GM23338 (cell line): Measurements from ENCODE around the gene TMC1. TPM values are rescaled to one million over a fixed set of nuclear protein-coding genes. Genes with fewer than 3 reads are reported as not detected.

Experiments used
- ATAC-seq: fragments of 200-7000 bp; cut with Tn5 transposase; 3 replicates; pipeline ENCODE4 v1.9.1; 2020
- DNase-seq: peaks from one replicate; pipeline ENCODE4 v3.0.0-alpha.2; 2015; ENCODE audit warnings: low spot score
- H2AFZ ChIP-seq: fragments of 200-600 bp; sonication (generic); 2 replicates; pipeline ENCODE4 v1.8.0; 2016; ENCODE audit warnings: antibody characterized with exemption, mild to moderate bottlenecking, moderate library complexity
- H3F3A ChIP-seq: fragments of 200-600 bp; sonication (generic); replicated peaks from 2 replicates; pipeline ENCODE4 v1.8.0; 2017; ENCODE audit warnings: antibody characterized with exemption, mixed run types, low read depth
- H3K27ac ChIP-seq: fragments of 200-600 bp; sonication (generic); 2 replicates; pipeline ENCODE4 v1.6.1; 2016; ENCODE audit warnings: low read depth
- H3K27me3 ChIP-seq: fragments of 200-600 bp; sonication (generic); 2 replicates; pipeline ENCODE4 v1.8.0; 2016; ENCODE audit warnings: mild to moderate bottlenecking, mixed run types, moderate library complexity; ENCODE audit not compliant: insufficient read depth
- H3K36me3 ChIP-seq: fragments of 200-600 bp; sonication (generic); 2 replicates; pipeline ENCODE4 v1.8.0; 2016; ENCODE audit warnings: mild to moderate bottlenecking; ENCODE audit not compliant: insufficient read depth
- H3K4me1 ChIP-seq: fragments of 200-600 bp; sonication (generic); 2 replicates; pipeline ENCODE4 v1.8.0; 2016; ENCODE audit warnings: mild to moderate bottlenecking, moderate library complexity; ENCODE audit not compliant: insufficient read depth
- H3K4me2 ChIP-seq: fragments of 200-600 bp; sonication (generic); 2 replicates; pipeline ENCODE4 v1.7.1; 2017; ENCODE audit warnings: mixed run types
- H3K4me3 ChIP-seq: fragments of 200-600 bp; sonication (generic); 2 replicates; pipeline ENCODE4 v1.6.1; 2016; ENCODE audit warnings: mixed run types
- H3K79me2 ChIP-seq: fragments of 200-600 bp; sonication (generic); replicated peaks from 2 replicates; pipeline ENCODE4 v1.8.0; 2017; ENCODE audit warnings: mild to moderate bottlenecking; ENCODE audit not compliant: insufficient read depth
- H3K9me2 ChIP-seq: fragments of 200-600 bp; sonication (generic); 2 replicates; pipeline ENCODE4 v1.8.0; 2017; ENCODE audit not compliant: insufficient read depth
- H4K20me1 ChIP-seq: fragments of 200-600 bp; sonication (generic); replicated peaks from 2 replicates; pipeline ENCODE4 v1.8.0; 2017; ENCODE audit warnings: mild to moderate bottlenecking; ENCODE audit not compliant: insufficient read depth
- H3K27ac Mint-ChIP-seq: 2 replicates; pipeline ENCODE4 v1.8.0; 2020; ENCODE audit warnings: inconsistent platforms, mild to moderate bottlenecking, moderate library complexity, mixed read lengths
- H3K27me3 Mint-ChIP-seq: 3 replicates; pipeline ENCODE4 v1.8.0; 2022; ENCODE audit warnings: low read depth, mild to moderate bottlenecking, moderate library complexity, mixed read lengths, inconsistent platforms; ENCODE audit not compliant: insufficient read depth, poor library complexity
- H3K36me3 Mint-ChIP-seq: 3 replicates; pipeline ENCODE4 v1.8.0; 2021; ENCODE audit warnings: low read depth, mild to moderate bottlenecking, inconsistent platforms, moderate library complexity, mixed read lengths
- H3K4me1 Mint-ChIP-seq: 3 replicates; pipeline ENCODE4 v1.8.0; 2020; ENCODE audit warnings: mild to moderate bottlenecking, inconsistent platforms, mixed read lengths
- H3K4me3 Mint-ChIP-seq: 3 replicates; pipeline ENCODE4 v1.8.0; 2021; ENCODE audit warnings: moderate library complexity, mild to moderate bottlenecking, inconsistent platforms, mixed read lengths
- H3K9me3 Mint-ChIP-seq: 3 replicates; pipeline ENCODE4 v1.8.0; 2020; ENCODE audit warnings: moderate library complexity, mild to moderate bottlenecking, inconsistent platforms, mixed read lengths
- CREB1 ChIP-seq: fragments of 250-450 bp; sonication (Bioruptor Pico); IDR thresholded peaks from 2 replicates; pipeline ENCODE4 v1.5.0; 2020; ENCODE audit warnings: low read depth, mild to moderate bottlenecking, moderate library complexity
- EZH2phosphoT487 ChIP-seq: fragments of 200-600 bp; sonication (generic); IDR thresholded peaks from one replicate; pipeline ENCODE4 v1.8.1; 2018; ENCODE audit warnings: antibody characterized with exemption; ENCODE audit not compliant: unreplicated experiment
- JUNB ChIP-seq: IDR thresholded peaks from one replicate; pipeline ENCODE4 v1.6.1; 2016; ENCODE audit warnings: antibody characterized with exemption; ENCODE audit not compliant: unreplicated experiment
- POLR2AphosphoS5 ChIP-seq: IDR thresholded peaks from 2 replicates; pipeline ENCODE4 v1.6.1; 2016; ENCODE audit warnings: antibody characterized with exemption, low read depth
- ZNF331 ChIP-seq: fragments of 250-450 bp; sonication (Bioruptor Pico); IDR thresholded peaks from 2 replicates; pipeline ENCODE4 v1.5.0; 2020; ENCODE audit warnings: low read depth, mild to moderate bottlenecking, moderate library complexity
- polyA plus RNA-seq: library from polyadenylated mRNA; unstranded; fragments of >200 nt; fragmentation: Nextera tagmentation; extraction: Ambion mirVana; gene quantifications from 2 replicates; pipeline ENCODE4 v1.2.1, GENCODE V29; 2016
- total RNA-seq: library from RNA; depleted of rRNA; stranded (reverse); fragments of >200 nt; shearing (Covaris generic); gene quantifications from 2 replicates; pipeline ENCODE4 v1.2.3, GENCODE V29; 2014
- TF ChIP-seq, protein P1 (sequence below): IDR thresholded peaks from one replicate; pipeline ENCODE4 v1.6.1; 2018; ENCODE audit warnings: antibody characterized with exemption; ENCODE audit not compliant: unreplicated experiment
- TF ChIP-seq, protein P2 (sequence below): IDR thresholded peaks from 2 replicates; pipeline ENCODE4 v1.6.1; 2016; ENCODE audit warnings: antibody characterized with exemption
- TF ChIP-seq, protein P3 (sequence below): fragments of 250-450 bp; sonication (Bioruptor Pico); IDR thresholded peaks from 2 replicates; pipeline ENCODE4 v1.5.0; 2020; ENCODE audit warnings: mild to moderate bottlenecking, moderate library complexity

TMC1 gene
- total and polyA plus RNA-seq, 2 experiments from 2014 or later = 0.61 to 1.2 TPM

DNA sequence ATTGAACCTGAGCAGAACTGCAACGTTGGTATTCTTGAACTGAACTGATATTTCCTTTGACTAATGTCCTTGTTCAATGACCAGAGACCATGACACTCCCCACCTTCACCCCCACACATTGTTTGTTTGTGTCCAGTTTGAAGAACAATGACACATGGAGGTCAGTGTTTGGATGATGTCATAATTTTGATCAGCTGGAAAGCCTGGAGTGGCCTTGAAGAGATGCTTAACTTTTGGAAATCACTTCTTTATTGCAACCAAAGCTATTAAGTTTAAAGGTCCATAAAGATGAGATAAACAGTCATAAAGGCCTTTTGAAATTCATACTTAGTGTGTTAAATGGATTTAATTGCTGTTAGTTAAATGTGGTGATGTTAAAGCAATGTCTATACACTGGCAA is 92.7 kb downstream of the TMC1 start (continued):
- TF ChIP-seq, protein P1, sequence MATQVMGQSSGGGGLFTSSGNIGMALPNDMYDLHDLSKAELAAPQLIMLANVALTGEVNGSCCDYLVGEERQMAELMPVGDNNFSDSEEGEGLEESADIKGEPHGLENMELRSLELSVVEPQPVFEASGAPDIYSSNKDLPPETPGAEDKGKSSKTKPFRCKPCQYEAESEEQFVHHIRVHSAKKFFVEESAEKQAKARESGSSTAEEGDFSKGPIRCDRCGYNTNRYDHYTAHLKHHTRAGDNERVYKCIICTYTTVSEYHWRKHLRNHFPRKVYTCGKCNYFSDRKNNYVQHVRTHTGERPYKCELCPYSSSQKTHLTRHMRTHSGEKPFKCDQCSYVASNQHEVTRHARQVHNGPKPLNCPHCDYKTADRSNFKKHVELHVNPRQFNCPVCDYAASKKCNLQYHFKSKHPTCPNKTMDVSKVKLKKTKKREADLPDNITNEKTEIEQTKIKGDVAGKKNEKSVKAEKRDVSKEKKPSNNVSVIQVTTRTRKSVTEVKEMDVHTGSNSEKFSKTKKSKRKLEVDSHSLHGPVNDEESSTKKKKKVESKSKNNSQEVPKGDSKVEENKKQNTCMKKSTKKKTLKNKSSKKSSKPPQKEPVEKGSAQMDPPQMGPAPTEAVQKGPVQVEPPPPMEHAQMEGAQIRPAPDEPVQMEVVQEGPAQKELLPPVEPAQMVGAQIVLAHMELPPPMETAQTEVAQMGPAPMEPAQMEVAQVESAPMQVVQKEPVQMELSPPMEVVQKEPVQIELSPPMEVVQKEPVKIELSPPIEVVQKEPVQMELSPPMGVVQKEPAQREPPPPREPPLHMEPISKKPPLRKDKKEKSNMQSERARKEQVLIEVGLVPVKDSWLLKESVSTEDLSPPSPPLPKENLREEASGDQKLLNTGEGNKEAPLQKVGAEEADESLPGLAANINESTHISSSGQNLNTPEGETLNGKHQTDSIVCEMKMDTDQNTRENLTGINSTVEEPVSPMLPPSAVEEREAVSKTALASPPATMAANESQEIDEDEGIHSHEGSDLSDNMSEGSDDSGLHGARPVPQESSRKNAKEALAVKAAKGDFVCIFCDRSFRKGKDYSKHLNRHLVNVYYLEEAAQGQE = no peak
- TF ChIP-seq EZH2phosphoT487 = no peak
- TF ChIP-seq, protein P2, sequence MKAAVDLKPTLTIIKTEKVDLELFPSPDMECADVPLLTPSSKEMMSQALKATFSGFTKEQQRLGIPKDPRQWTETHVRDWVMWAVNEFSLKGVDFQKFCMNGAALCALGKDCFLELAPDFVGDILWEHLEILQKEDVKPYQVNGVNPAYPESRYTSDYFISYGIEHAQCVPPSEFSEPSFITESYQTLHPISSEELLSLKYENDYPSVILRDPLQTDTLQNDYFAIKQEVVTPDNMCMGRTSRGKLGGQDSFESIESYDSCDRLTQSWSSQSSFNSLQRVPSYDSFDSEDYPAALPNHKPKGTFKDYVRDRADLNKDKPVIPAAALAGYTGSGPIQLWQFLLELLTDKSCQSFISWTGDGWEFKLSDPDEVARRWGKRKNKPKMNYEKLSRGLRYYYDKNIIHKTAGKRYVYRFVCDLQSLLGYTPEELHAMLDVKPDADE = no peak
- no peak for TF ChIP-seq JUNB
- no peak for TF ChIP-seq POLR2AphosphoS5
- TF ChIP-seq CREB1 = no peak

DNA sequence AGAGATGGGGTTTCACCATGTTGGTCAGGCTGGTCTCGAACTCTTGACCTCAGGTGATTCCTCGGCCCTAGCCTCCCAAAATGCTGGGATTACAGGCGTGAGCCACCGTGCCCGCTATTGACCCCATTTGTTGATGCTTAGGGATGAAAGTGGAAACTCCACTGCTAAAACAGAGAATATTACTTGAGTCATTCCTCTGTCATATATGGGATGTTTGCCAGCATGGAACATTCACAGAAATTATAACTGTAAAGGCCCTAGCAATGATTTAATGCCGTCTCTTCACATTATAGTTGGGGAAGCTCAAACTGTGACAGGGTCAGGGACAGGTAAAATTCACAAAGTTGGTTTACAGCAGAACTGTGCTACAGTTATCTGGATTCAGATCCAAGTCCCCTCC is 94.5 kb downstream of the TMC1 start:
- no peak overlapping the region for H3K4me3 Mint-ChIP-seq
- DNase-seq (no peak), ATAC-seq (no peak)
- H4K20me1 ChIP-seq = no peaks in the 10 kb centered on the region
- no peaks in the 10 kb centered on the region for H3K79me2 ChIP-seq
- H3K4me3 ChIP-seq = no peak overlapping the region
- H3K36me3 Mint-ChIP-seq = no peaks in the 10 kb centered on the region
- no peaks in the 10 kb centered on the region; the same call in 2 of the 3 replicates for H3K4me1 Mint-ChIP-seq
- no peak overlapping the region for H3K27ac ChIP-seq
- H2AFZ ChIP-seq = peak overlapping the region; percentile 57; the same call in 1 of the 2 replicates
- H3K27me3 ChIP-seq = no peaks in the 10 kb centered on the region
- no peak overlapping the region for H3K4me2 ChIP-seq
- H3K36me3 ChIP-seq = no peaks in the 10 kb centered on the region
- no peaks in the 10 kb centered on the region for H3K9me3 Mint-ChIP-seq
- no peak overlapping the region for H3K27ac Mint-ChIP-seq
- peaks cover 5% of the 10 kb centered on the region; the same call in 1 of the 2 replicates for H3K9me2 ChIP-seq
- no peaks in the 10 kb centered on the region for H3K4me1 ChIP-seq
- H3F3A ChIP-seq = no peaks in the 10 kb centered on the region
- no peaks in the 10 kb centered on the region for H3K27me3 Mint-ChIP-seq
- TF ChIP-seq POLR2AphosphoS5 (no peak), ZNF331 (no peak), EZH2phosphoT487 (no peak), CREB1 (no peak), JUNB (no peak)
- TF ChIP-seq, protein P1 = no peak
- TF ChIP-seq, protein P3, sequence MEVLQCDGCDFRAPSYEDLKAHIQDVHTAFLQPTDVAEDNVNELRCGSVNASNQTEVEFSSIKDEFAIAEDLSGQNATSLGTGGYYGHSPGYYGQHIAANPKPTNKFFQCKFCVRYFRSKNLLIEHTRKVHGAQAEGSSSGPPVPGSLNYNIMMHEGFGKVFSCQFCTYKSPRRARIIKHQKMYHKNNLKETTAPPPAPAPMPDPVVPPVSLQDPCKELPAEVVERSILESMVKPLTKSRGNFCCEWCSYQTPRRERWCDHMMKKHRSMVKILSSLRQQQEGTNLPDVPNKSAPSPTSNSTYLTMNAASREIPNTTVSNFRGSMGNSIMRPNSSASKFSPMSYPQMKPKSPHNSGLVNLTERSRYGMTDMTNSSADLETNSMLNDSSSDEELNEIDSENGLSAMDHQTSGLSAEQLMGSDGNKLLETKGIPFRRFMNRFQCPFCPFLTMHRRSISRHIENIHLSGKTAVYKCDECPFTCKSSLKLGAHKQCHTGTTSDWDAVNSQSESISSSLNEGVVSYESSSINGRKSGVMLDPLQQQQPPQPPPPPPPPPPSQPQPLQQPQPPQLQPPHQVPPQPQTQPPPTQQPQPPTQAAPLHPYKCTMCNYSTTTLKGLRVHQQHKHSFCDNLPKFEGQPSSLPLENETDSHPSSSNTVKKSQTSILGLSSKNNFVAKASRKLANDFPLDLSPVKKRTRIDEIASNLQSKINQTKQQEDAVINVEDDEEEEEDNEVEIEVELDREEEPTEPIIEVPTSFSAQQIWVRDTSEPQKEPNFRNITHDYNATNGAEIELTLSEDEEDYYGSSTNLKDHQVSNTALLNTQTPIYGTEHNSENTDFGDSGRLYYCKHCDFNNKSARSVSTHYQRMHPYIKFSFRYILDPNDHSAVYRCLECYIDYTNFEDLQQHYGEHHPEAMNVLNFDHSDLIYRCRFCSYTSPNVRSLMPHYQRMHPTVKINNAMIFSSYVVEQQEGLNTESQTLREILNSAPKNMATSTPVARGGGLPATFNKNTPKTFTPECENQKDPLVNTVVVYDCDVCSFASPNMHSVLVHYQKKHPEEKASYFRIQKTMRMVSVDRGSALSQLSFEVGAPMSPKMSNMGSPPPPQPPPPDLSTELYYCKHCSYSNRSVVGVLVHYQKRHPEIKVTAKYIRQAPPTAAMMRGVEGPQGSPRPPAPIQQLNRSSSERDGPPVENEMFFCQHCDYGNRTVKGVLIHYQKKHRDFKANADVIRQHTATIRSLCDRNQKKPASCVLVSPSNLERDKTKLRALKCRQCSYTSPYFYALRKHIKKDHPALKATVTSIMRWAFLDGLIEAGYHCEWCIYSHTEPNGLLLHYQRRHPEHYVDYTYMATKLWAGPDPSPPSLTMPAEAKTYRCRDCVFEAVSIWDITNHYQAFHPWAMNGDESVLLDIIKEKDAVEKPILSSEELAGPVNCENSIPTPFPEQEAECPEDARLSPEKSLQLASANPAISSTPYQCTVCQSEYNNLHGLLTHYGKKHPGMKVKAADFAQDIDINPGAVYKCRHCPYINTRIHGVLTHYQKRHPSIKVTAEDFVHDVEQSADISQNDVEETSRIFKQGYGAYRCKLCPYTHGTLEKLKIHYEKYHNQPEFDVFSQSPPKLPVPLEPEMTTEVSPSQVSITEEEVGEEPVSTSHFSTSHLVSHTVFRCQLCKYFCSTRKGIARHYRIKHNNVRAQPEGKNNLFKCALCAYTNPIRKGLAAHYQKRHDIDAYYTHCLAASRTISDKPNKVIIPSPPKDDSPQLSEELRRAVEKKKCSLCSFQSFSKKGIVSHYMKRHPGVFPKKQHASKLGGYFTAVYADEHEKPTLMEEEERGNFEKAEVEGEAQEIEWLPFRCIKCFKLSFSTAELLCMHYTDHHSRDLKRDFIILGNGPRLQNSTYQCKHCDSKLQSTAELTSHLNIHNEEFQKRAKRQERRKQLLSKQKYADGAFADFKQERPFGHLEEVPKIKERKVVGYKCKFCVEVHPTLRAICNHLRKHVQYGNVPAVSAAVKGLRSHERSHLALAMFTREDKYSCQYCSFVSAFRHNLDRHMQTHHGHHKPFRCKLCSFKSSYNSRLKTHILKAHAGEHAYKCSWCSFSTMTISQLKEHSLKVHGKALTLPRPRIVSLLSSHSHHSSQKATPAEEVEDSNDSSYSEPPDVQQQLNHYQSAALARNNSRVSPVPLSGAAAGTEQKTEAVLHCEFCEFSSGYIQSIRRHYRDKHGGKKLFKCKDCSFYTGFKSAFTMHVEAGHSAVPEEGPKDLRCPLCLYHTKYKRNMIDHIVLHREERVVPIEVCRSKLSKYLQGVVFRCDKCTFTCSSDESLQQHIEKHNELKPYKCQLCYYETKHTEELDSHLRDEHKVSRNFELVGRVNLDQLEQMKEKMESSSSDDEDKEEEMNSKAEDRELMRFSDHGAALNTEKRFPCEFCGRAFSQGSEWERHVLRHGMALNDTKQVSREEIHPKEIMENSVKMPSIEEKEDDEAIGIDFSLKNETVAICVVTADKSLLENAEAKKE (CRISPR knock-in tag) = no peak
- TF ChIP-seq, protein P2 = no peak
